Measurements from ENCODE around the gene KIAA1549. TPM values are rescaled to one million over a fixed set of nuclear protein-coding genes. Genes with fewer than 3 reads are reported as not detected.
"Not testable (repeated sequence)": the region's sequence is repeated elsewhere in the genome, so short reads cannot be mapped to it uniquely, and the experiment has no call there.

KIAA1549 gene
- total and polyA plus RNA-seq, 2 donors (not counting 1 experiment from before 2014, with no cell fraction given) = under 0.01 to 0.52 TPM

- no peak for ATAC-seq (ENCODE audit: low read depth)
- DNase-seq = no peak
- H3K36me3 ChIP-seq (replicated peaks in 1 of 2; ENCODE audit: control extremely low read depth in 1 of 2, control insufficient read depth in 1 of 2, extremely low read depth in 1 of 2, insufficient read depth in 2 of 2, low read length in 1 of 2) = no peaks in the 10 kb centered on the region
- H3K27me3 ChIP-seq (replicated peaks in 1 of 4; ENCODE audit: control extremely low read depth in 1 of 4, control insufficient read depth in 3 of 4, insufficient read depth in 4 of 4, low read length in 3 of 4) = no peaks in the 10 kb centered on the region
- H3K9ac ChIP-seq (ENCODE audit: low read length) = no peak overlapping the region
- H3K79me2 ChIP-seq (ENCODE audit: control insufficient read depth, insufficient read depth, low read length) = no peaks in the 10 kb centered on the region
- no peaks in the 10 kb centered on the region for H4K20me1 ChIP-seq (ENCODE audit: control insufficient read depth, insufficient read depth, low read length, poor library complexity, severe bottlenecking)
- H3K27me3 Mint-ChIP-seq = peaks cover 4% of the 10 kb centered on the region
- no peak for TF ChIP-seq EZH2 (IDR thresholded peaks at IDR 0.05; ENCODE audit: borderline replicate concordance, insufficient read depth, low read depth, low read length, poor library complexity, severe bottlenecking)
- TF ChIP-seq CTCF (IDR thresholded peaks at IDR 0.05) = no peak
- no peak overlapping the region for H3K4me3 ChIP-seq (ENCODE audit: control extremely low read depth in 1 of 5, extremely low read depth in 1 of 5, insufficient read depth in 1 of 5, low read depth in 2 of 5, low read length in 4 of 5)
- no peaks in the 10 kb centered on the region for H3K4me1 Mint-ChIP-seq
- H3K4me2 ChIP-seq (replicated peaks; ENCODE audit: low read depth, low read length, poor library complexity, severe bottlenecking) = no peak overlapping the region
- H3K4me1 ChIP-seq (ENCODE audit: control insufficient read depth in 2 of 2, insufficient read depth in 2 of 2, low read length in 2 of 2) = no peaks in the 10 kb centered on the region
- H2AFZ ChIP-seq (ENCODE audit: insufficient read depth, low read depth, low read length, poor library complexity, severe bottlenecking) = no peak overlapping the region
- WGBS (ENCODE audit: insufficient coverage) = no CpG with 5 or more reads among the region's 2 CpGs
- CTCF ChIA-PET = no interaction called here
- POLR2A ChIA-PET = no interaction called here
- intact Hi-C loops (cut with micrococcal nuclease) = no loop called here
- no peak overlapping the region for H3K27ac Mint-ChIP-seq
- no peaks in the 10 kb centered on the region for H3K9me3 ChIP-seq (ENCODE audit: control extremely low read depth in 1 of 3, control insufficient read depth in 2 of 3, insufficient read depth in 1 of 3, low read length in 2 of 3)
- H3K4me3 Mint-ChIP-seq = no peak overlapping the region
- H3K27ac ChIP-seq (ENCODE audit: low read length in 2 of 2) = no peak overlapping the region
- no peaks in the 10 kb centered on the region for H3K9me3 Mint-ChIP-seq (ENCODE audit: insufficient read depth)
Observed at GRCh38 chr7:138813945-138814344, 167.2 kb downstream of the KIAA1549 start.

- H3K27ac Mint-ChIP-seq; H2AFZ ChIP-seq (ENCODE audit: insufficient read depth, low read depth, low read length, poor library complexity, severe bottlenecking); intact Hi-C loops (cut with micrococcal nuclease); H3K27me3 ChIP-seq (replicated peaks in 1 of 4; ENCODE audit: control extremely low read depth in 1 of 4, control insufficient read depth in 3 of 4, insufficient read depth in 4 of 4, low read length in 3 of 4); H3K79me2 ChIP-seq (ENCODE audit: control insufficient read depth, insufficient read depth, low read length); H4K20me1 ChIP-seq (ENCODE audit: control insufficient read depth, insufficient read depth, low read length, poor library complexity, severe bottlenecking); H3K4me3 Mint-ChIP-seq; H3K4me1 Mint-ChIP-seq; H3K9ac ChIP-seq (ENCODE audit: low read length); H3K27ac ChIP-seq (ENCODE audit: low read length in 2 of 2); H3K9me3 Mint-ChIP-seq (ENCODE audit: insufficient read depth); H3K4me1 ChIP-seq (ENCODE audit: control insufficient read depth in 2 of 2, insufficient read depth in 2 of 2, low read length in 2 of 2); H3K4me2 ChIP-seq (replicated peaks; ENCODE audit: low read depth, low read length, poor library complexity, severe bottlenecking); H3K36me3 ChIP-seq (replicated peaks in 1 of 2; ENCODE audit: control extremely low read depth in 1 of 2, control insufficient read depth in 1 of 2, extremely low read depth in 1 of 2, insufficient read depth in 2 of 2, low read length in 1 of 2); POLR2A ChIA-PET; DNase-seq; ATAC-seq (ENCODE audit: low read depth); H3K4me3 ChIP-seq (ENCODE audit: control extremely low read depth in 1 of 5, extremely low read depth in 1 of 5, insufficient read depth in 1 of 5, low read depth in 2 of 5, low read length in 4 of 5); H3K9me3 ChIP-seq (ENCODE audit: control extremely low read depth in 1 of 3, control insufficient read depth in 2 of 3, insufficient read depth in 1 of 3, low read length in 2 of 3); H3K27me3 Mint-ChIP-seq; CTCF ChIA-PET: not testable (repeated sequence)
- no CpG with 5 or more reads among the region's 2 CpGs for WGBS (ENCODE audit: insufficient coverage)
Observed at GRCh38 chr7:138811327-138811726, 169.9 kb downstream of the KIAA1549 start.

Data from B cell (primary cell).